Measurements from ENCODE around the gene TMC5. TPM values are rescaled to one million over a fixed set of nuclear protein-coding genes. Genes with fewer than 3 reads are reported as not detected.

TMC5 gene
- total and polyA plus RNA-seq, 7 donors: 0.36 to 56.0 (median 22.4) TPM; not detected in 2

- 73 to 84% methylated on average over 5 of the region's 5 CpGs for WGBS, 2 donors
- Histone ChIP-seq H3K4me3 (no peak overlapping the region), H3K36me3 (peaks cover 30 to 98% (median 37%) of the 10 kb centered on the region in 4 donors), H3K27me3 (no peaks in the 10 kb centered on the region), H3K27ac (no peak overlapping the region), H3K9me3 (no peaks in the 10 kb centered on the region), H3K4me1 (no peaks in the 10 kb centered on the region)
- DNase-seq: no peak
- intact Hi-C loops (cut with DNase I): no loop called here
- TF ChIP-seq CTCF (IDR thresholded peaks at IDR 0.05) (no peak), EP300 (IDR thresholded peaks at IDR 0.05) (no peak), POLR2AphosphoS5 (IDR thresholded peaks at IDR 0.05) (no peak), POLR2A (IDR thresholded peaks at IDR 0.05) (no peak)
Observed at GRCh38 chr16:19505600-19506303, 88.1 kb downstream of the TMC5 start.

GRCh38 chr16:19506965-19507364 is 89.3 kb downstream of the TMC5 start:
- TF ChIP-seq CTCF (IDR thresholded peaks at IDR 0.05): no peak
- no peak for TF ChIP-seq POLR2A (IDR thresholded peaks at IDR 0.05)
- TF ChIP-seq EP300 (IDR thresholded peaks at IDR 0.05): no peak
- no peak for TF ChIP-seq POLR2AphosphoS5 (IDR thresholded peaks at IDR 0.05)
- Histone ChIP-seq H3K9me3 (no peaks in the 10 kb centered on the region), H3K27ac (no peak overlapping the region), H3K36me3 (peaks cover 30 to 94% (median 34%) of the 10 kb centered on the region in 4 donors), H3K27me3 (no peaks in the 10 kb centered on the region), H3K4me3 (no peak overlapping the region), H3K4me1 (no peaks in the 10 kb centered on the region)
- intact Hi-C loops (cut with DNase I): no loop called here
- 84 to 96% methylated on average over 4 of the region's 4 CpGs for WGBS, 2 donors
- no peak for DNase-seq

- H3K4me1 ChIP-seq: no peaks in the 10 kb centered on the region
- peaks cover 26 to 92% (median 32%) of the 10 kb centered on the region in 4 donors for H3K36me3 ChIP-seq
Observed at GRCh38 chr16:19507867-19508266, 90.2 kb downstream of the TMC5 start.

DNA sequence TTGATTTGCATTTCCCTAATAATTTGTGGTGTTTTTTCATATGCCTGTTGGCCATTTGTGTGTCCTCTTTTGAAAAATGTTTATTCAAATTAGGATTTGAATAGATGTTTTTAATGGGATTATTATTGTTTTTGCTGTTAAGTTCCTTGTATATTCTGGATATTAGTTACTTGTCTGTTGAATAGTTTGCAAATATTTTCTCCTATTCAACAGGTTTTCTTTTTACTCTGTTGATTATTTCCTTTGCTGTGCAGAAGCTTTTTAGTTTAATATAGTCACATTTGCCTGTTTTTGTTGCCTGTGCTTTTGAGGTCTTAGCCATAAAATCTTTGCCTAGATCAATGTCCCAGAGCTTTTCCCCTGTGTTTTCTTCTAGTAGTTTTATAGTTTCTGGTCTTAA is 94.6 kb downstream of the TMC5 start:
- H3K36me3 ChIP-seq: peaks cover 0 to 78% (median 6%) of the 10 kb centered on the region in 4 donors
- DNase-seq: no peak
- no peak overlapping the region for H3K4me3 ChIP-seq
- no peak overlapping the region for H3K27ac ChIP-seq
- H3K9me3 ChIP-seq: no peaks in the 10 kb centered on the region
- no peaks in the 10 kb centered on the region for H3K4me1 ChIP-seq
- intact Hi-C loops (cut with DNase I): no loop called here
- TF ChIP-seq EP300 (IDR thresholded peaks at IDR 0.05): no peak
- no peak for TF ChIP-seq POLR2AphosphoS5 (IDR thresholded peaks at IDR 0.05)
- no peak for TF ChIP-seq POLR2A (IDR thresholded peaks at IDR 0.05)
- no peak for TF ChIP-seq CTCF (IDR thresholded peaks at IDR 0.05)
- no peaks in the 10 kb centered on the region for H3K27me3 ChIP-seq

More at GRCh38 chr16:19507867-19508266, 90.2 kb downstream of the TMC5 start:
- no peak for DNase-seq
- 78 to 91% methylated on average over 2 of the region's 2 CpGs for WGBS, 2 donors
- H3K27me3 ChIP-seq: no peaks in the 10 kb centered on the region
- no peak for TF ChIP-seq POLR2A (IDR thresholded peaks at IDR 0.05)
- no peak for TF ChIP-seq EP300 (IDR thresholded peaks at IDR 0.05)
- TF ChIP-seq CTCF (IDR thresholded peaks at IDR 0.05): no peak
- TF ChIP-seq POLR2AphosphoS5 (IDR thresholded peaks at IDR 0.05): no peak
- H3K9me3 ChIP-seq: no peaks in the 10 kb centered on the region
- H3K4me3 ChIP-seq: no peak overlapping the region
- no peak overlapping the region for H3K27ac ChIP-seq
- intact Hi-C loops (cut with DNase I): no loop called here

Measured in sigmoid colon (tissue), 7 donors.